HCT116 (cell line): Measurements from ENCODE around the gene TMEM81. TPM values are rescaled to one million over a fixed set of nuclear protein-coding genes. Genes with fewer than 3 reads are reported as not detected.

Source experiments
- ATAC-seq: fragments of 200-7000 bp; cut with Tn5 transposase; 2 replicates; pipeline ENCODE4 v1.9.1; 2020; ENCODE audit warnings: mild to moderate bottlenecking, moderate library complexity
- BruUV-seq: library from RNA; stranded (reverse); fragments of 400-500 nt; replicated peaks from 2 replicates; lab custom pipeline; 2021; lab: Mats Ljungman, UMichigan
- CTCF ChIA-PET: fragments of 300-600 bp; sonication (Branson Sonifier 250); formaldehyde crosslinking; loops from one replicate; lab custom pipeline; 2021; ENCODE audit warnings: antibody characterized with exemption; lab: Charles Lee
- POLR2A ChIA-PET: fragments of 300-600, 350-600 bp; sonication (Branson Sonifier 250); formaldehyde crosslinking; loops from one replicate; lab custom pipeline; 2021; ENCODE audit warnings: antibody characterized with exemption; lab: Charles Lee
- RAD21 ChIA-PET, 2 experiments: fragments of 300-600 bp; sonication (Branson Sonifier 250); formaldehyde crosslinking; loops; one replicate each; lab custom pipeline; 2023; ENCODE audit warnings: low total read pairs in 2 of 2; ENCODE audit not compliant: uncharacterized antibody in 2 of 2, unreplicated experiment in 2 of 2, low non-redundant PET in 1 of 2; lab: Charles Lee
- DNase-seq: peaks from one replicate; pipeline ENCODE4 v3.0.0-alpha.2; 2010; ENCODE audit warnings: low read depth, low spot score
- H2AFZ ChIP-seq: fragments of 200-600 bp; shearing (Covaris generic), sonication (generic); 2 replicates; pipeline ENCODE4 v1.6.1; 2017; ENCODE audit warnings: low read depth, mixed run types, mixed read lengths, antibody characterized with exemption, low read length; ENCODE audit not compliant: poor library complexity, severe bottlenecking
- H3K27ac ChIP-seq: 2 replicates; pipeline ENCODE4 v1.5.1; 2012; ENCODE audit warnings: low read depth, low read length
- H3K27me3 ChIP-seq: fragments of 200-600 bp; sonication (generic); 2 replicates; pipeline ENCODE4 v1.6.1; 2016; ENCODE audit warnings: mixed run types, low read length, mixed read lengths; ENCODE audit not compliant: insufficient read depth
- H3K36me3 ChIP-seq, 2 experiments: fragments of 200-500 bp in 1 of 2; fragments of 200-600 bp in 1 of 2; sonication (Bioruptor generic) in 1 of 2; sonication (generic) in 1 of 2; 2 replicates each; pipeline versions ENCODE4 v1.5.1 to v1.6.1; 2014 to 2016; ENCODE audit warnings: low read length in 2 of 2, inconsistent platforms in 1 of 2, mixed read lengths in 1 of 2, mixed run types in 1 of 2; ENCODE audit not compliant: insufficient read depth in 2 of 2, control insufficient read depth in 1 of 2
- H3K4me1 ChIP-seq, 2 experiments: fragments of 200-600 bp in 1 of 2; sonication (generic) in 1 of 2; 2 replicates each; pipeline versions ENCODE4 v1.5.1 to v1.6.1; 2012 to 2017; ENCODE audit warnings: low read length in 2 of 2, inconsistent platforms in 1 of 2, mild to moderate bottlenecking in 1 of 2, mixed read lengths in 1 of 2, mixed run types in 1 of 2, moderate library complexity in 1 of 2; ENCODE audit not compliant: insufficient read depth in 2 of 2, control insufficient read depth in 1 of 2
- H3K4me2 ChIP-seq: fragments of 200-600 bp; sonication (generic); 2 replicates; pipeline ENCODE4 v1.6.1; 2017; ENCODE audit warnings: mixed run types, low read length, mixed read lengths
- H3K4me3 ChIP-seq, 2 experiments: fragments of 200-600 bp in 1 of 2; sonication (generic) in 1 of 2; replicated peaks in 1 of 2; 2 replicates each; pipeline ENCODE4 v1.5.1; 2011 to 2016; ENCODE audit warnings: low read length in 2 of 2, control low read depth in 1 of 2, low read depth in 1 of 2, mild to moderate bottlenecking in 1 of 2, mixed read lengths in 1 of 2, mixed run types in 1 of 2
- H3K79me2 ChIP-seq: fragments of 200-600 bp; sonication (generic); 2 replicates; pipeline ENCODE4 v1.6.1; 2017; ENCODE audit warnings: mild to moderate bottlenecking, mixed run types, low read length, moderate library complexity, mixed read lengths; ENCODE audit not compliant: insufficient read depth
- H3K9ac ChIP-seq: fragments of 200-600 bp; sonication (generic); 2 replicates; pipeline ENCODE4 v1.6.1; 2016; ENCODE audit warnings: low read length, mixed read lengths
- H3K9me2 ChIP-seq: fragments of 200-600 bp; sonication (generic), shearing (Covaris generic); 2 replicates; pipeline ENCODE4 v1.6.1; 2017; ENCODE audit warnings: mixed run types, mild to moderate bottlenecking, moderate library complexity; ENCODE audit not compliant: insufficient read depth
- H3K9me3 ChIP-seq, 2 experiments: fragments of 200-500 bp in 1 of 2; fragments of 200-600 bp in 1 of 2; sonication (Bioruptor generic) in 1 of 2; sonication (generic) in 1 of 2; 2 replicates each; pipeline ENCODE4 v1.6.1; 2014 to 2017; ENCODE audit warnings: low read length in 2 of 2, mixed read lengths in 2 of 2, inconsistent platforms in 1 of 2, low read depth in 1 of 2, mild to moderate bottlenecking in 1 of 2, mixed run types in 1 of 2, moderate library complexity in 1 of 2; ENCODE audit not compliant: control insufficient read depth in 1 of 2, insufficient read depth in 1 of 2
- H4K20me1 ChIP-seq: fragments of 200-600 bp; sonication (generic), shearing (Covaris generic); 2 replicates; pipeline ENCODE4 v1.6.1; 2017; ENCODE audit warnings: mixed run types, mild to moderate bottlenecking, moderate library complexity; ENCODE audit not compliant: insufficient read depth
- EGR1 ChIP-seq: IDR thresholded peaks from 2 replicates; pipeline ENCODE4 v1.6.1; 2012; ENCODE audit warnings: low read depth
- EZH2 ChIP-seq: fragments of 200-600 bp; sonication (generic); IDR thresholded peaks from 2 replicates; pipeline ENCODE4 v1.6.1; 2017; ENCODE audit warnings: antibody characterized with exemption, mixed run types
- EZH2phosphoT487 ChIP-seq: fragments of 200-600 bp; IDR thresholded peaks from 2 replicates; pipeline ENCODE4 v1.6.1; 2018; ENCODE audit warnings: antibody characterized with exemption, borderline replicate concordance
- POLR2A ChIP-seq: IDR thresholded peaks from 2 replicates; pipeline ENCODE4 v1.7.0; 2011; ENCODE audit warnings: borderline replicate concordance; ENCODE audit not compliant: insufficient read depth, insufficient read length; ENCODE audit errors: extremely low read depth
- RAD21 ChIP-seq: IDR thresholded peaks from 2 replicates; pipeline ENCODE4 v1.6.1; 2012; ENCODE audit warnings: low read depth, mild to moderate bottlenecking
- TCF7L2 ChIP-seq: IDR thresholded peaks from 2 replicates; pipeline ENCODE4 v1.7.0; 2011; ENCODE audit warnings: borderline replicate concordance, inconsistent platforms; ENCODE audit not compliant: insufficient read depth, insufficient read length; ENCODE audit errors: extremely low read depth
- ZFX ChIP-seq: fragments of 450-650 bp; IDR thresholded peaks from 2 replicates; pipeline ENCODE4 v1.6.1; 2017
- intact Hi-C: fragments of 100-400 bp; cut with micrococcal nuclease; formaldehyde crosslinking; loops from 2 replicates; pipeline ENCODE4 v1.10.0; 2022
- total RNA-seq: library from RNA; stranded (reverse); gene quantifications from one replicate; pipeline ENCODE4 v1.2.1, GENCODE V29; 2021; ENCODE audit not compliant: unreplicated experiment
- TF ChIP-seq, protein P1 (sequence below), 3 experiments: fragments of 200-600 bp in 1 of 3; sonication (generic) in 1 of 3; IDR thresholded peaks in 2 of 3; conservative IDR thresholded peaks in 1 of 3; 2 replicates each; pipeline ENCODE4 v1.5.1; 2012 to 2017; ENCODE audit warnings: low read depth in 2 of 3, low read length in 2 of 3, antibody characterized with exemption in 1 of 3, borderline replicate concordance in 1 of 3, control low read depth in 1 of 3, mild to moderate bottlenecking in 1 of 3, mixed read lengths in 1 of 3, mixed run types in 1 of 3, moderate library complexity in 1 of 3; ENCODE audit not compliant: insufficient read depth in 1 of 3
- TF ChIP-seq, protein P2 (sequence below): IDR thresholded peaks from 2 replicates; pipeline ENCODE4 v1.6.1; 2012; ENCODE audit warnings: low read depth
- TF ChIP-seq, protein P3 (sequence below): IDR thresholded peaks from 2 replicates; pipeline ENCODE4 v1.6.1; 2011; ENCODE audit warnings: mild to moderate bottlenecking, low read length, moderate library complexity; ENCODE audit not compliant: insufficient replicate concordance; ENCODE audit errors: extremely low read depth
- TF ChIP-seq, protein P4 (sequence below): IDR thresholded peaks from 2 replicates; pipeline ENCODE4 v1.6.1; 2012

Gene TMEM81
- total RNA-seq, 1 experiment from 2014 or later: 4.9 TPM

DNA sequence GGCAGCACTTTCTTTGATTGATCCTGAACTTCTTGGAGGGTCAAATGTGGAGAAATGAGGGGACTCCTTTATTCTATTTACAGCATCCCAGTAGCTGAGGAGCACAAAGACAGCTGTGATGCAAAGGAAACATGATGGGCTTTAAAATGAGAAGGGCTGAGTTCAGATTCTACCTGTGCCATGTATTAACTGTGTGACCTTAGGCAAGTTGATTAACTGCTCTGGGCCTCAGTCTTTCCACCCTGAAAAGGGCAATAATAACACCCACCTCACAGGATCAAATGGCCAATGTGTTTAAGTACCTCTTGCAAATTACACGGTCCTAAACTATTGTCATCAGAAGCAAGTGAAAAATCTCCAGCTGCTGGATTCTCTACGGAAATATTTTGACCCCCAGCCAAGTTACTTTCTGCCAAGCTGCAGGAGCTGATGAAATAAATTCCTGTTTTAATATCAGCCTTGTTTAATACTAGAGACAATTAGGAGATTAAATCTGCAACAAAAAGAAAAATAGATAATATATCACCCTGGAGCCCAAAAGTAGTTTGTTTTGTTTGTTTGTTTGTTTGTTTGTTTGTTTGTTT is 15.7 kb downstream of the TMEM81 start:
- no peaks in the 10 kb centered on the region for H3K9me2 ChIP-seq
- intact Hi-C loops: no loop called here
- ATAC-seq (no peak), DNase-seq (no peak)
- ChIA-PET RAD21 (no interaction called here), POLR2A (no interaction called here), CTCF (no interaction called here)
- H3K27me3 ChIP-seq: no peaks in the 10 kb centered on the region
- H3K4me2 ChIP-seq: no peak overlapping the region
- TF ChIP-seq EGR1 (no peak), POLR2A (no peak), RAD21 (no peak), EZH2 (no peak), TCF7L2 (no peak), EZH2phosphoT487 (no peak), ZFX (no peak)
- TF ChIP-seq, protein P1, sequence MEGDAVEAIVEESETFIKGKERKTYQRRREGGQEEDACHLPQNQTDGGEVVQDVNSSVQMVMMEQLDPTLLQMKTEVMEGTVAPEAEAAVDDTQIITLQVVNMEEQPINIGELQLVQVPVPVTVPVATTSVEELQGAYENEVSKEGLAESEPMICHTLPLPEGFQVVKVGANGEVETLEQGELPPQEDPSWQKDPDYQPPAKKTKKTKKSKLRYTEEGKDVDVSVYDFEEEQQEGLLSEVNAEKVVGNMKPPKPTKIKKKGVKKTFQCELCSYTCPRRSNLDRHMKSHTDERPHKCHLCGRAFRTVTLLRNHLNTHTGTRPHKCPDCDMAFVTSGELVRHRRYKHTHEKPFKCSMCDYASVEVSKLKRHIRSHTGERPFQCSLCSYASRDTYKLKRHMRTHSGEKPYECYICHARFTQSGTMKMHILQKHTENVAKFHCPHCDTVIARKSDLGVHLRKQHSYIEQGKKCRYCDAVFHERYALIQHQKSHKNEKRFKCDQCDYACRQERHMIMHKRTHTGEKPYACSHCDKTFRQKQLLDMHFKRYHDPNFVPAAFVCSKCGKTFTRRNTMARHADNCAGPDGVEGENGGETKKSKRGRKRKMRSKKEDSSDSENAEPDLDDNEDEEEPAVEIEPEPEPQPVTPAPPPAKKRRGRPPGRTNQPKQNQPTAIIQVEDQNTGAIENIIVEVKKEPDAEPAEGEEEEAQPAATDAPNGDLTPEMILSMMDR (IDR thresholded peaks at IDR 0.05 in 2 of 3, conservative IDR thresholded peaks at IDR 0.05 in 1 of 3; ENCODE audit: borderline replicate concordance in 1 of 3, insufficient read depth in 1 of 3, low read depth in 2 of 3, low read length in 2 of 3): no peak
- TF ChIP-seq, protein P2, sequence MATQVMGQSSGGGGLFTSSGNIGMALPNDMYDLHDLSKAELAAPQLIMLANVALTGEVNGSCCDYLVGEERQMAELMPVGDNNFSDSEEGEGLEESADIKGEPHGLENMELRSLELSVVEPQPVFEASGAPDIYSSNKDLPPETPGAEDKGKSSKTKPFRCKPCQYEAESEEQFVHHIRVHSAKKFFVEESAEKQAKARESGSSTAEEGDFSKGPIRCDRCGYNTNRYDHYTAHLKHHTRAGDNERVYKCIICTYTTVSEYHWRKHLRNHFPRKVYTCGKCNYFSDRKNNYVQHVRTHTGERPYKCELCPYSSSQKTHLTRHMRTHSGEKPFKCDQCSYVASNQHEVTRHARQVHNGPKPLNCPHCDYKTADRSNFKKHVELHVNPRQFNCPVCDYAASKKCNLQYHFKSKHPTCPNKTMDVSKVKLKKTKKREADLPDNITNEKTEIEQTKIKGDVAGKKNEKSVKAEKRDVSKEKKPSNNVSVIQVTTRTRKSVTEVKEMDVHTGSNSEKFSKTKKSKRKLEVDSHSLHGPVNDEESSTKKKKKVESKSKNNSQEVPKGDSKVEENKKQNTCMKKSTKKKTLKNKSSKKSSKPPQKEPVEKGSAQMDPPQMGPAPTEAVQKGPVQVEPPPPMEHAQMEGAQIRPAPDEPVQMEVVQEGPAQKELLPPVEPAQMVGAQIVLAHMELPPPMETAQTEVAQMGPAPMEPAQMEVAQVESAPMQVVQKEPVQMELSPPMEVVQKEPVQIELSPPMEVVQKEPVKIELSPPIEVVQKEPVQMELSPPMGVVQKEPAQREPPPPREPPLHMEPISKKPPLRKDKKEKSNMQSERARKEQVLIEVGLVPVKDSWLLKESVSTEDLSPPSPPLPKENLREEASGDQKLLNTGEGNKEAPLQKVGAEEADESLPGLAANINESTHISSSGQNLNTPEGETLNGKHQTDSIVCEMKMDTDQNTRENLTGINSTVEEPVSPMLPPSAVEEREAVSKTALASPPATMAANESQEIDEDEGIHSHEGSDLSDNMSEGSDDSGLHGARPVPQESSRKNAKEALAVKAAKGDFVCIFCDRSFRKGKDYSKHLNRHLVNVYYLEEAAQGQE: no peak
- TF ChIP-seq, protein P3, sequence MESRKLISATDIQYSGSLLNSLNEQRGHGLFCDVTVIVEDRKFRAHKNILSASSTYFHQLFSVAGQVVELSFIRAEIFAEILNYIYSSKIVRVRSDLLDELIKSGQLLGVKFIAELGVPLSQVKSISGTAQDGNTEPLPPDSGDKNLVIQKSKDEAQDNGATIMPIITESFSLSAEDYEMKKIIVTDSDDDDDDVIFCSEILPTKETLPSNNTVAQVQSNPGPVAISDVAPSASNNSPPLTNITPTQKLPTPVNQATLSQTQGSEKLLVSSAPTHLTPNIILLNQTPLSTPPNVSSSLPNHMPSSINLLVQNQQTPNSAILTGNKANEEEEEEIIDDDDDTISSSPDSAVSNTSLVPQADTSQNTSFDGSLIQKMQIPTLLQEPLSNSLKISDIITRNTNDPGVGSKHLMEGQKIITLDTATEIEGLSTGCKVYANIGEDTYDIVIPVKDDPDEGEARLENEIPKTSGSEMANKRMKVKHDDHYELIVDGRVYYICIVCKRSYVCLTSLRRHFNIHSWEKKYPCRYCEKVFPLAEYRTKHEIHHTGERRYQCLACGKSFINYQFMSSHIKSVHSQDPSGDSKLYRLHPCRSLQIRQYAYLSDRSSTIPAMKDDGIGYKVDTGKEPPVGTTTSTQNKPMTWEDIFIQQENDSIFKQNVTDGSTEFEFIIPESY: no peak
- TF ChIP-seq, protein P4, sequence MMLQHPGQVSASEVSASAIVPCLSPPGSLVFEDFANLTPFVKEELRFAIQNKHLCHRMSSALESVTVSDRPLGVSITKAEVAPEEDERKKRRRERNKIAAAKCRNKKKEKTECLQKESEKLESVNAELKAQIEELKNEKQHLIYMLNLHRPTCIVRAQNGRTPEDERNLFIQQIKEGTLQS: no peak
- H3K9ac ChIP-seq: no peak overlapping the region
- no TSS peak for BruUV-seq
- H4K20me1 ChIP-seq: no peaks in the 10 kb centered on the region
- no peaks in the 10 kb centered on the region for H3K9me3 ChIP-seq
- H3K79me2 ChIP-seq: no peaks in the 10 kb centered on the region
- no peak overlapping the region for H2AFZ ChIP-seq
- H3K27ac ChIP-seq: no peak overlapping the region
- no peaks in the 10 kb centered on the region for H3K4me1 ChIP-seq
- no peaks in the 10 kb centered on the region for H3K36me3 ChIP-seq
- no peak overlapping the region for H3K4me3 ChIP-seq
